DMS114 treated with DMSO at 0.1 percent for 48 hours (cell line): ENCODE data around the gene GPR89B.
"Not testable (repeated sequence)": the region's sequence is repeated elsewhere in the genome, so short reads cannot be mapped to it uniquely, and the experiment has no call there.

ENCODE experiments used
- DNase-seq: peaks from one replicate; lab custom pipeline; 2025; ENCODE audit not compliant: unreplicated experiment; lab: John Stamatoyannopoulos, UW

The GPR89B gene

DNA sequence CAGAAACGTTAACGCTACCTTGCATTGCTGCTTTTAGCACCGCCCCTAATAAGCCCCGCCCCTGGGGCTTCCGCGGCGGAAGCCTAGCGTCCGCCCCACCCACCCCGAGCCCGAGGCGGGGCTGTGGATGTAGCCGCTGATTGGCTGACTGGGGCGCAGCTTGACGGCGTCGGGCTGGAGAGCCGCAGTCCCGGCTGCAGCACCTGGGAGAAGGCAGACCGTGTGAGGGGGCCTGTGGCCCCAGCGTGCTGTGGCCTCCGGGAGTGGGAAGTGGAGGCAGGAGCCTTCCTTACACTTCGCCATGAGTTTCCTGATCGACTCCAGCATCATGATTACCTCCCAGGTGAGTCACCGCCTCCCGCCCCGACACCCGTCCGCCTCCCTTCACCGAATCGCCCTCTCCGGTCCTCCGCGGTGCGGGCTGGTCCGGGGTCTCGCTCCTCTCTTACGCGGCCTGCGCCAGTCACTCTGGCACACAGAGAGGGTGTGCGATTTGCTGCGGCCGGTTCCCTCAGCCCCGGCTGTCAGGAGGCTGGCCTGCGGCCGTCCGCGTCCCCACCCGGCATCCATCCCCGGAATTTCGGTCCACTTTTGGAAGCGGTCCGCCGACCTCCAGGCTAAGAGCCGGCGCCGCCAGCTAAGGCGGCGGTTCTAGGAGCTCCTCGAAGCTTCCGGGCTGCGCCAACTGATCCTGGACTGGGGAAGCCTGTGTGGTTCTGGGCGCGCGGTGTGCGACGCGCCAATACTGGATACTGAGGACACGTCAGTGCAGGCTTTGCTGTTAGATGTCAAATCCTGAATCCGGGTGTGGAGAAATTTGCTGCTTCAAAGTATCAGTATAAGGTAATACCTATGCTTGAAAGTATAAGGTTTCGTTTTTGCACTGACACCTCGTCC lies at the start of gene GPR89B:
TSS of gene GPR89B (plus strand) at position 185 of the 897 bp plus-strand sequence. CDS start at position 302, 117 bp downstream.
- peak; percentile 82 for DNase-seq

DNA sequence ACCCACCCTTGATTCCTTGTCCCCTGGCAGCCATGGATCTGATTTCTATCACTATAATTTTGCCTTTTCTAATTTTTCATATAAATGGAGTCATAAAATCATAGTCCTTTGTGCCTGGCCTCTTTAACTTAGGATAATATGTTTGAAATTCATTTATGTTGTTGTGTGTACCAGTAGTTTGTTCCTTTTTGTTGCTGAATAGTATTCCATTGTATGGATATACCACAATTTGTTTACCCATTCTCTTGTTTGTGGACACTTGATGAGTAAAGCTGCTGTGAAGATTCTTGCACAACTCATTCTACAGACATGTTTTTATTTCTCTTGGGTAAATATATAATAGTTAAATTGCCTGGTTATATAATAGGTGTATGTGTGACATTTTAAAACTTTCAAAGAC lies 48.3 kb upstream of the GPR89B start:
- no peak for DNase-seq

DNA sequence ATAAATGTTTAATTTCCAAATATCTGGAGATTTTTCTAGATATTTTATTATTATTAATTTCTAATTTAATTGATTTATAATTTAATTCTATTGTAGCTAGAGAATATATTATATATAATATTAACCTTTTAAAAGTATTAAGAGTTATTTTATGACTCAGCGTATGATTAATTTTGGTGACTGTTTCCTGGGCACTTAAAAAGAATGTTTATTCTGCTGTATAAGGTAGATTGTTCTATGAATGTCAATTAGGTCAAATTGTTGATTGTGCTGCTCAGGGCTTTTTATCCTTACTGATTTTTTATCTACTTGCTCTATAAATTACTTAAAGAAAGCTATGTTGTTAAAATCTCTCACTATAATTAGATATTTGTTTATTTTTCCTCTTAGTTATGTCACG lies 45.7 kb upstream of the GPR89B start:
- no peak for DNase-seq

GRCh38 chr1:147890177-147890790 lies 37.9 kb upstream of the GPR89B start:
- DNase-seq, result peak; percentile 61

- no peak for DNase-seq
Measured at GRCh38 chr1:147891088-147891487, 37.1 kb upstream of the GPR89B start.

DNA sequence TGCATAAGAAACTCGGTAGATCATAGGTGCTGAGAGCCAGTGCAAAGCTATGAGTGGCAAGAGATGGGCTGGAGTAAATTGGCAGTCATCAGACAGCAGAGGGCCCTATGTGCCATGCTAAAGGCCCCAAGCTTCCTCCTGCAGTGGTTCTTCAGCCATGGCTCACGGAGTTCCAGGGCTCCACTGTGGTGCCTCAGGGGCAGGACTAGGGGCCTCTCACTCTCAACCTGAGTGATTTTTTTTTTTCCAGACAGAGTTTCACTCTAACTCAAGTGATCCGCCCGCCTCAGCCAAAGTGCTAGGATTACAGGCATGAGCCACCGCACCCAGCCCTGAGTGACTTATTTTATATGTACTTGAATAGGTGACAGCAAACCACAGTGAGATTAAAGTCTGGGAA lies 36.0 kb upstream of the GPR89B start:
- DNase-seq, result peak; percentile 60

- DNase-seq, result peak; percentile 75
Measured at GRCh38 chr1:147892731-147893214, 35.4 kb upstream of the GPR89B start.

DNA sequence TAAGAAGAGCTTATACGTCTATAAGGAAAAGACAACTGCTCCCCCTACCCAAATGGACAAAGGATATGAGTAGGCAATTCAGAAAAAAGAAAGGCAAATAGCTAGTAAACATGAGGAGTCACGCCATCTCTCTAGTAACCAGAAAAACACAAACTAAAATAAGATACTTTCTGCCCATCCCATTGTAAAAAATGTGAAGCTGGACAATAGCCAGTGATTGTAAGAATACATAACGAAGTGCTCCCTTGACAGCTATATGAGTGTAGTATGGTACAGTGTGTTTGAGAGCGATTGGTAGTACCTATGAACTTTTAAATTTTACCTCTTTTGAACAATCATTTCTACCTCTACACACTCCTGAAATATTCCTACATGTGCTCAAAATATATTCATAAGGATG lies 33.1 kb upstream of the GPR89B start:
- no peak for DNase-seq

- DNase-seq, result no peak
Measured at GRCh38 chr1:147897029-147897752, 31.0 kb upstream of the GPR89B start.

- DNase-seq, result no peak
Measured at GRCh38 chr1:147897789-147898188, 30.4 kb upstream of the GPR89B start.

DNA sequence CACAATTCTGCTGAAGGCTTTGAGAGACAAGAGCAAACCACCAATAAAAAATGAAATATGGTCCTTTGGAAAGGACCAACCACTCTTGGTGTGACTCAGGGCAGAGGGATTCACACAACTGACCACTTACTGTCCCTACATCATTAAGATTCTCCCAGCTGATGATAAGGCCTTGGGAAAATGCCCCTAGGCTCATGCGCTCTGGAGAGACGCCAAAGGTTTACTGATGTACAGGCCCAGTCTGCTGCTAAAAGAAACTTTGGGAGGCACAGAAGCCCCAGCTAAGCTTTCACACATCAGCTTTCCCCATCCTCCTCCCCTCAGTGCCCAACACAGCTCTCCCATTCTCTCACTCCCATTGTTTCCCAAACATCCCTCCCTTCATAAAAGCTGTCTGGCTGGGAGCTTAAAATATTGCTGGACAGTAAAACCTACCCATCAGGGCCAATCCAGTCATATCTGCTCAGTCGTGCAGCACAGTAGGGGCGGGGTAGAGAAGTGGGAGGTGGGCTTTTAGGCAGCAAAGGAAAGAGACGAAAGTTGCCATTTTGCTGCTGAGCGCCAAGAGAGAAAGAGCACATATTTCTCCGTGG lies 25.9 kb upstream of the GPR89B start, which contains the start of gene GJA8:
TSS of gene GJA8 (plus strand) at position 543 of the 593 bp plus-strand sequence. CDS start 5,161 bp downstream, outside the sequence.
- no peak for DNase-seq

- DNase-seq, result no peak
Measured at GRCh38 chr1:147904726-147905125, 23.5 kb upstream of the GPR89B start.

DNA sequence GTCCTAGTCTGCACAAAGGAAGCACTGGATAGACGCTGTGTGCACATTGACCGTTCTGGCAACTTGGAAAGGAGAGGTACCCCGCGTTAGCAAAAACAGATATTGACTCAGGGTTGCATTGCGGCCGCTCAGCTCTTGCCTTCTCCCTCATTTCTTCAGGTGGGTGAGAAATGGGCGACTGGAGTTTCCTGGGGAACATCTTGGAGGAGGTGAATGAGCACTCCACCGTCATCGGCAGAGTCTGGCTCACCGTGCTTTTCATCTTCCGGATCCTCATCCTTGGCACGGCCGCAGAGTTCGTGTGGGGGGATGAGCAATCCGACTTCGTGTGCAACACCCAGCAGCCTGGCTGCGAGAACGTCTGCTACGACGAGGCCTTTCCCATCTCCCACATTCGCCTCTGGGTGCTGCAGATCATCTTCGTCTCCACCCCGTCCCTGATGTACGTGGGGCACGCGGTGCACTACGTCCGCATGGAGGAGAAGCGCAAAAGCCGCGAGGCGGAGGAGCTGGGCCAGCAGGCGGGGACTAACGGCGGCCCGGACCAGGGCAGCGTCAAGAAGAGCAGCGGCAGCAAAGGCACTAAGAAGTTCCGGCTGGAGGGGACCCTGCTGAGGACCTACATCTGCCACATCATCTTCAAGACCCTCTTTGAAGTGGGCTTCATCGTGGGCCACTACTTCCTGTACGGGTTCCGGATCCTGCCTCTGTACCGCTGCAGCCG lies 20.3 kb upstream of the GPR89B start:
- no peak for DNase-seq

DNA sequence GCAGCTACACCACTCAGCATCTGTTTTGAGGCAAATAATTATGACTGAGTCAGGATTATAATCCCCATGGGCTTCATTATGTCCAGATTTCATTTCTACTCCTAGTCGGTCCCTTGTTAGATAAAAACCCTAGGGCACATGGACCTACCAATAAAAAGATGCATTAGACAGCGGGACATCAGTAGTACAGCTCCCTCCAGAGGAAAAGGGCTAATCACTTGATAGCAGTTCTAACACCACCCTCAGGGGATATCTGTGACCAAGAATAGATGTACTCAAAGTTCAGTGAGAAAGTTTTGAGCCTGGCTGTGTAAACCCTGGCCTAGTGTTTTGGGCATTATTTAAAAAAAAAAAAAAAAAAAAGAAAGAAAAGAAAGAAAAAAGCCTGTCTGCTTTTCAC lies 15.7 kb upstream of the GPR89B start:
- DNase-seq, result no peak

- DNase-seq, result no peak
Measured at GRCh38 chr1:147913362-147913942, 14.8 kb upstream of the GPR89B start.

- no peak for DNase-seq
Measured at GRCh38 chr1:147919896-147920295, 8.3 kb upstream of the GPR89B start.

- DNase-seq, result no peak
Measured at GRCh38 chr1:147924813-147925212, 3.4 kb upstream of the GPR89B start.

- DNase-seq, result not testable (repeated sequence)
Measured at GRCh38 chr1:147927215-147927614, 1.0 kb upstream of the GPR89B start.

DNA sequence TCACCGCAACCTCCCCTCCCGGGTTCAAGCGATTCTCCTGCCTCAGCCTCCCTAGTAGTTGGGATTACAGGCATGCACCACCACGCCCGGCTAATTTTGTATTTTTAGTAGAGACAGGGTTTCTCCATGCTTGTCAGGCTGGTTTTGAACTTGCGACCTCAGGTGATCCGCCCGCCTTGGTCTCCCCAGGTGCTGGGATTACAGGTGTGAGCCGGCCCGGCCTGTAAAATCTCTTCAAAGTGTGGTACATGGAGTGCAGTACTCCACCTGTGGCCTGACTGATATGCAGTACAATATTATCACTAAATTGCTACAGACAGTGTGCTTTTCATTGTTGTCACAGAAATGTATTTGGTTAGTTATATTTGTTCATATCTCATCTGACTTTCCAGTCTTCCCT lies 531 bp upstream of the GPR89B start:
- not testable (repeated sequence) for DNase-seq

GRCh38 chr1:147931137-147931536 lies 2.9 kb downstream of the GPR89B start:
- not testable (repeated sequence) for DNase-seq
